Measurements from ENCODE around the gene GPR157. TPM values are rescaled to one million over a fixed set of nuclear protein-coding genes. Genes with fewer than 3 reads are reported as not detected.
"Not testable (repeated sequence)": the region's sequence is repeated elsewhere in the genome, so short reads cannot be mapped to it uniquely, and the experiment has no call there.

GPR157 gene
- total and polyA plus RNA-seq, 2 experiments from 2014 or later, result 0.81 to 3.9 TPM

DNA sequence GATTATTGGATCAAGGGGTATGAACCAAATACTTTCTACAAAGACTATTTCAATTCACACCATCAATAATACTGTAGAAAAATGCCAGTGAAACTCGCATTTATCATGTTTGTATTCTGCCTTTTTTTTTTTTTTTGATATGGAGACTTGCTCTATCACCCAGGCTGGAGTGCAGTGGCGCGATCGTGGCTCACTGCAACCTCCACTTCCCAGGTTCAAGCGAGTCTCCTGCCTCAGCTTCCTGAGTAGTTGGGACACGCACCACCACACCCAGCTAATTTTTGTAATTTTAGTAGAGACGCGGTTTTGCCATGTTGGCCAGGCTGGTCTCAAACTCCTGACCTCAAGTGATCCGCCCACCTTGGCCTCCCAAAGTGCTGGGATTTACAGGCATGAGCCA lies 3.1 kb downstream of the GPR157 start:
- H3K27me3 ChIP-seq (ENCODE audit: insufficient read depth), result peaks cover 15% of the 10 kb centered on the region
- H3K4me3 ChIP-seq; ATAC-seq; H3K4me1 ChIP-seq (ENCODE audit: insufficient read depth); H3K79me2 ChIP-seq (replicated peaks; ENCODE audit: insufficient read depth); H3K9me2 ChIP-seq (ENCODE audit: insufficient read depth); H2AFZ ChIP-seq; DNase-seq (ENCODE audit: low spot score); H3K27ac ChIP-seq (ENCODE audit: low read depth); H3K9me3 Mint-ChIP-seq; H3K4me3 Mint-ChIP-seq; H3F3A ChIP-seq (replicated peaks; ENCODE audit: low read depth); H3K27ac Mint-ChIP-seq; H3K36me3 ChIP-seq (ENCODE audit: insufficient read depth); H3K36me3 Mint-ChIP-seq (ENCODE audit: low read depth); H4K20me1 ChIP-seq (replicated peaks; ENCODE audit: insufficient read depth); H3K4me2 ChIP-seq: not testable (repeated sequence)
- H3K27me3 Mint-ChIP-seq (ENCODE audit: insufficient read depth, low read depth, poor library complexity), result peaks cover 16% of the 10 kb centered on the region
- H3K4me1 Mint-ChIP-seq, result peaks cover 13% of the 10 kb centered on the region; the same call in 2 of the 3 replicates

DNA sequence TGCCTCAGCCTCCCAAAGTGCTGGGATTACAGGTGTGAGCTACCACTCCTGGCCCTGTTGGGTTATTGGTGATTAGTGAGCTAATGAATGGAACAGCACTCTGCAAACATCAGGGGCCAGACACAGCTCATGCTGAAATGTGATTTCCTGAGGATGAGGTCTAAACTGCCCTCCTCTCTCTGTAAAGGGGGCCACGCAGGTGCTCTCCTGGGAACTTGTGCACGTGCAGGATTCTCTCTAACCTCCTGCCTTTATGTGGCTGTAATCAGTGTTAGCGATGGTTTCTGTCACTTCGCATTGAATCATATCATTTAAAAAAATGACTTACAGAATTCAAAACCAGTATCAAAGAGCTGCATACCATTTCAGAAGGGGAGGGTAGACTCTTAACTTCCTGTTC lies 3.6 kb downstream of the GPR157 start:
- no peak overlapping the region for H3K4me3 Mint-ChIP-seq
- no peaks in the 10 kb centered on the region for H3K36me3 ChIP-seq (ENCODE audit: insufficient read depth)
- H3K27ac ChIP-seq (ENCODE audit: low read depth), result no peak overlapping the region
- H3K27ac Mint-ChIP-seq, result no peak overlapping the region
- no peak for ATAC-seq
- no peak overlapping the region for H3K4me3 ChIP-seq
- H3K9me3 Mint-ChIP-seq, result no peaks in the 10 kb centered on the region
- peaks cover 15% of the 10 kb centered on the region for H3K27me3 ChIP-seq (ENCODE audit: insufficient read depth)
- no peak overlapping the region for H2AFZ ChIP-seq
- H3F3A ChIP-seq (replicated peaks; ENCODE audit: low read depth), result no peaks in the 10 kb centered on the region
- H3K4me1 ChIP-seq (ENCODE audit: insufficient read depth), result no peaks in the 10 kb centered on the region; the same call in 1 of the 2 replicates
- no peak overlapping the region for H3K4me2 ChIP-seq
- H3K4me1 Mint-ChIP-seq, result peaks cover 13% of the 10 kb centered on the region; the same call in 2 of the 3 replicates
- H3K36me3 Mint-ChIP-seq (ENCODE audit: low read depth), result no peaks in the 10 kb centered on the region
- no peak for DNase-seq (ENCODE audit: low spot score)
- H3K79me2 ChIP-seq (replicated peaks; ENCODE audit: insufficient read depth), result no peaks in the 10 kb centered on the region
- no peaks in the 10 kb centered on the region for H3K9me2 ChIP-seq (ENCODE audit: insufficient read depth)
- H3K27me3 Mint-ChIP-seq (ENCODE audit: insufficient read depth, low read depth, poor library complexity), result peaks cover 16% of the 10 kb centered on the region
- H4K20me1 ChIP-seq (replicated peaks; ENCODE audit: insufficient read depth), result no peaks in the 10 kb centered on the region; the same call in 1 of the 2 replicates
- TF ChIP-seq, protein P1, sequence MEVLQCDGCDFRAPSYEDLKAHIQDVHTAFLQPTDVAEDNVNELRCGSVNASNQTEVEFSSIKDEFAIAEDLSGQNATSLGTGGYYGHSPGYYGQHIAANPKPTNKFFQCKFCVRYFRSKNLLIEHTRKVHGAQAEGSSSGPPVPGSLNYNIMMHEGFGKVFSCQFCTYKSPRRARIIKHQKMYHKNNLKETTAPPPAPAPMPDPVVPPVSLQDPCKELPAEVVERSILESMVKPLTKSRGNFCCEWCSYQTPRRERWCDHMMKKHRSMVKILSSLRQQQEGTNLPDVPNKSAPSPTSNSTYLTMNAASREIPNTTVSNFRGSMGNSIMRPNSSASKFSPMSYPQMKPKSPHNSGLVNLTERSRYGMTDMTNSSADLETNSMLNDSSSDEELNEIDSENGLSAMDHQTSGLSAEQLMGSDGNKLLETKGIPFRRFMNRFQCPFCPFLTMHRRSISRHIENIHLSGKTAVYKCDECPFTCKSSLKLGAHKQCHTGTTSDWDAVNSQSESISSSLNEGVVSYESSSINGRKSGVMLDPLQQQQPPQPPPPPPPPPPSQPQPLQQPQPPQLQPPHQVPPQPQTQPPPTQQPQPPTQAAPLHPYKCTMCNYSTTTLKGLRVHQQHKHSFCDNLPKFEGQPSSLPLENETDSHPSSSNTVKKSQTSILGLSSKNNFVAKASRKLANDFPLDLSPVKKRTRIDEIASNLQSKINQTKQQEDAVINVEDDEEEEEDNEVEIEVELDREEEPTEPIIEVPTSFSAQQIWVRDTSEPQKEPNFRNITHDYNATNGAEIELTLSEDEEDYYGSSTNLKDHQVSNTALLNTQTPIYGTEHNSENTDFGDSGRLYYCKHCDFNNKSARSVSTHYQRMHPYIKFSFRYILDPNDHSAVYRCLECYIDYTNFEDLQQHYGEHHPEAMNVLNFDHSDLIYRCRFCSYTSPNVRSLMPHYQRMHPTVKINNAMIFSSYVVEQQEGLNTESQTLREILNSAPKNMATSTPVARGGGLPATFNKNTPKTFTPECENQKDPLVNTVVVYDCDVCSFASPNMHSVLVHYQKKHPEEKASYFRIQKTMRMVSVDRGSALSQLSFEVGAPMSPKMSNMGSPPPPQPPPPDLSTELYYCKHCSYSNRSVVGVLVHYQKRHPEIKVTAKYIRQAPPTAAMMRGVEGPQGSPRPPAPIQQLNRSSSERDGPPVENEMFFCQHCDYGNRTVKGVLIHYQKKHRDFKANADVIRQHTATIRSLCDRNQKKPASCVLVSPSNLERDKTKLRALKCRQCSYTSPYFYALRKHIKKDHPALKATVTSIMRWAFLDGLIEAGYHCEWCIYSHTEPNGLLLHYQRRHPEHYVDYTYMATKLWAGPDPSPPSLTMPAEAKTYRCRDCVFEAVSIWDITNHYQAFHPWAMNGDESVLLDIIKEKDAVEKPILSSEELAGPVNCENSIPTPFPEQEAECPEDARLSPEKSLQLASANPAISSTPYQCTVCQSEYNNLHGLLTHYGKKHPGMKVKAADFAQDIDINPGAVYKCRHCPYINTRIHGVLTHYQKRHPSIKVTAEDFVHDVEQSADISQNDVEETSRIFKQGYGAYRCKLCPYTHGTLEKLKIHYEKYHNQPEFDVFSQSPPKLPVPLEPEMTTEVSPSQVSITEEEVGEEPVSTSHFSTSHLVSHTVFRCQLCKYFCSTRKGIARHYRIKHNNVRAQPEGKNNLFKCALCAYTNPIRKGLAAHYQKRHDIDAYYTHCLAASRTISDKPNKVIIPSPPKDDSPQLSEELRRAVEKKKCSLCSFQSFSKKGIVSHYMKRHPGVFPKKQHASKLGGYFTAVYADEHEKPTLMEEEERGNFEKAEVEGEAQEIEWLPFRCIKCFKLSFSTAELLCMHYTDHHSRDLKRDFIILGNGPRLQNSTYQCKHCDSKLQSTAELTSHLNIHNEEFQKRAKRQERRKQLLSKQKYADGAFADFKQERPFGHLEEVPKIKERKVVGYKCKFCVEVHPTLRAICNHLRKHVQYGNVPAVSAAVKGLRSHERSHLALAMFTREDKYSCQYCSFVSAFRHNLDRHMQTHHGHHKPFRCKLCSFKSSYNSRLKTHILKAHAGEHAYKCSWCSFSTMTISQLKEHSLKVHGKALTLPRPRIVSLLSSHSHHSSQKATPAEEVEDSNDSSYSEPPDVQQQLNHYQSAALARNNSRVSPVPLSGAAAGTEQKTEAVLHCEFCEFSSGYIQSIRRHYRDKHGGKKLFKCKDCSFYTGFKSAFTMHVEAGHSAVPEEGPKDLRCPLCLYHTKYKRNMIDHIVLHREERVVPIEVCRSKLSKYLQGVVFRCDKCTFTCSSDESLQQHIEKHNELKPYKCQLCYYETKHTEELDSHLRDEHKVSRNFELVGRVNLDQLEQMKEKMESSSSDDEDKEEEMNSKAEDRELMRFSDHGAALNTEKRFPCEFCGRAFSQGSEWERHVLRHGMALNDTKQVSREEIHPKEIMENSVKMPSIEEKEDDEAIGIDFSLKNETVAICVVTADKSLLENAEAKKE (CRISPR knock-in tag; IDR thresholded peaks at IDR 0.05), result no peak
- no peak for TF ChIP-seq JUNB (IDR thresholded peaks at IDR 0.05; ENCODE audit: unreplicated experiment)
- TF ChIP-seq ZNF114 (CRISPR knock-in tag; IDR thresholded peaks at IDR 0.05), result no peak
- TF ChIP-seq, protein P2, sequence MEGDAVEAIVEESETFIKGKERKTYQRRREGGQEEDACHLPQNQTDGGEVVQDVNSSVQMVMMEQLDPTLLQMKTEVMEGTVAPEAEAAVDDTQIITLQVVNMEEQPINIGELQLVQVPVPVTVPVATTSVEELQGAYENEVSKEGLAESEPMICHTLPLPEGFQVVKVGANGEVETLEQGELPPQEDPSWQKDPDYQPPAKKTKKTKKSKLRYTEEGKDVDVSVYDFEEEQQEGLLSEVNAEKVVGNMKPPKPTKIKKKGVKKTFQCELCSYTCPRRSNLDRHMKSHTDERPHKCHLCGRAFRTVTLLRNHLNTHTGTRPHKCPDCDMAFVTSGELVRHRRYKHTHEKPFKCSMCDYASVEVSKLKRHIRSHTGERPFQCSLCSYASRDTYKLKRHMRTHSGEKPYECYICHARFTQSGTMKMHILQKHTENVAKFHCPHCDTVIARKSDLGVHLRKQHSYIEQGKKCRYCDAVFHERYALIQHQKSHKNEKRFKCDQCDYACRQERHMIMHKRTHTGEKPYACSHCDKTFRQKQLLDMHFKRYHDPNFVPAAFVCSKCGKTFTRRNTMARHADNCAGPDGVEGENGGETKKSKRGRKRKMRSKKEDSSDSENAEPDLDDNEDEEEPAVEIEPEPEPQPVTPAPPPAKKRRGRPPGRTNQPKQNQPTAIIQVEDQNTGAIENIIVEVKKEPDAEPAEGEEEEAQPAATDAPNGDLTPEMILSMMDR (conservative IDR thresholded peaks at IDR 0.05; ENCODE audit: low read depth in 2 of 2), result no peak
- TF ChIP-seq CREB1 (CRISPR knock-in tag; IDR thresholded peaks at IDR 0.05; ENCODE audit: low read depth), result no peak
- no peak for TF ChIP-seq ZNF331 (CRISPR knock-in tag; IDR thresholded peaks at IDR 0.05; ENCODE audit: low read depth)
- TF ChIP-seq POLR2AphosphoS5 (IDR thresholded peaks at IDR 0.05; ENCODE audit: low read depth), result no peak
- no peak for TF ChIP-seq STAT1 (IDR thresholded peaks at IDR 0.05; ENCODE audit: unreplicated experiment)
- TF ChIP-seq NANOG (IDR thresholded peaks at IDR 0.05; ENCODE audit: borderline replicate concordance), result no peak
- TF ChIP-seq, protein P3, sequence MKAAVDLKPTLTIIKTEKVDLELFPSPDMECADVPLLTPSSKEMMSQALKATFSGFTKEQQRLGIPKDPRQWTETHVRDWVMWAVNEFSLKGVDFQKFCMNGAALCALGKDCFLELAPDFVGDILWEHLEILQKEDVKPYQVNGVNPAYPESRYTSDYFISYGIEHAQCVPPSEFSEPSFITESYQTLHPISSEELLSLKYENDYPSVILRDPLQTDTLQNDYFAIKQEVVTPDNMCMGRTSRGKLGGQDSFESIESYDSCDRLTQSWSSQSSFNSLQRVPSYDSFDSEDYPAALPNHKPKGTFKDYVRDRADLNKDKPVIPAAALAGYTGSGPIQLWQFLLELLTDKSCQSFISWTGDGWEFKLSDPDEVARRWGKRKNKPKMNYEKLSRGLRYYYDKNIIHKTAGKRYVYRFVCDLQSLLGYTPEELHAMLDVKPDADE (IDR thresholded peaks at IDR 0.05), result no peak
- no peak for TF ChIP-seq EZH2phosphoT487 (IDR thresholded peaks at IDR 0.05; ENCODE audit: unreplicated experiment)
